Sigmoid colon (tissue), 4 donors: Measurements from ENCODE around the gene SNRNP200.

Experiments used
- EP300 ChIP-seq, 4 donors: sonication (generic); formaldehyde crosslinking; IDR thresholded peaks; one replicate each; pipeline ENCODE4 v1.6.1; 2017; ENCODE audit warnings: antibody characterized with exemption in 4 of 4
- POLR2A ChIP-seq, 2 donors: fragments of 450-650 bp; IDR thresholded peaks; one replicate each; pipeline ENCODE4 v1.6.1; 2016; ENCODE audit warnings: antibody characterized with exemption in 2 of 2, mild to moderate bottlenecking in 2 of 2, moderate library complexity in 2 of 2

- no peak for TF ChIP-seq POLR2A (IDR thresholded peaks at IDR 0.05)
- no peak for TF ChIP-seq EP300 (IDR thresholded peaks at IDR 0.05)
Observed at GRCh38 chr2:96251721-96252292, 53.5 kb downstream of the SNRNP200 start.
